NCI-H510A (cell line): ENCODE data around the gene SECISBP2L.

Experiments used
- DNase-seq: peaks from one replicate; lab custom pipeline; 2025; lab: John Stamatoyannopoulos, UW

The SECISBP2L gene

DNA sequence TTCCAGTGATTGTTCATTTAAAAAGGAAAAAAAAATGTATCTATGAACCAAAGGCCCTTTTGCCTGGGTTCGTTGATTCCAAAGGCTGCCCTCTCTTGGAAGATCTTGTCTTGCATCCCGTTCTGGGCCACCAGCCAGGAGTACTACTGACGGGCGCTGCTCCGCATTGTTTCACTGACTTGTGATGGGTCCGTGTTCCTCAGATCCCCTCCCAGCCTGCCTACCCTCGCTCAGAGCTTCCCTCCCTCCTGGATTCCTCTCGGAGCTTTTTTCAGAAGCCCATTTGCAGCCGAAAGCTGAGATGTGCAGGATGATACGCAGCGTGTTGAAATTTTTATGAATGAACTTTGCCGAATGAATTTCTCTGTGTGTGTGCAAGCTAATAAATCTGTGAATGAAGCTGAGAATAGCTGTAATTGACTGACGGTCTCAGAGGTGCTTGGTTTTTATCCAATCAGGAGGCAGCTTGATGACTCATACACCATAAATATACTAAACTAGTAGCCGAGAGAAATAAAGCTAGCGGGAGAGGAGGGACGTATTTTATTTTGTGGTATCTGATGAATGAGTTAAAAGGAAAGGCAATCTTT, 82.6 kb downstream of the SECISBP2L start, which contains the start of gene SHC4:
Gene SHC4, minus strand, starts transcription at position 396 of the 590 bp plus-strand sequence. CDS start 904 bp downstream, outside the sequence.
- DNase-seq = no peak

DNA sequence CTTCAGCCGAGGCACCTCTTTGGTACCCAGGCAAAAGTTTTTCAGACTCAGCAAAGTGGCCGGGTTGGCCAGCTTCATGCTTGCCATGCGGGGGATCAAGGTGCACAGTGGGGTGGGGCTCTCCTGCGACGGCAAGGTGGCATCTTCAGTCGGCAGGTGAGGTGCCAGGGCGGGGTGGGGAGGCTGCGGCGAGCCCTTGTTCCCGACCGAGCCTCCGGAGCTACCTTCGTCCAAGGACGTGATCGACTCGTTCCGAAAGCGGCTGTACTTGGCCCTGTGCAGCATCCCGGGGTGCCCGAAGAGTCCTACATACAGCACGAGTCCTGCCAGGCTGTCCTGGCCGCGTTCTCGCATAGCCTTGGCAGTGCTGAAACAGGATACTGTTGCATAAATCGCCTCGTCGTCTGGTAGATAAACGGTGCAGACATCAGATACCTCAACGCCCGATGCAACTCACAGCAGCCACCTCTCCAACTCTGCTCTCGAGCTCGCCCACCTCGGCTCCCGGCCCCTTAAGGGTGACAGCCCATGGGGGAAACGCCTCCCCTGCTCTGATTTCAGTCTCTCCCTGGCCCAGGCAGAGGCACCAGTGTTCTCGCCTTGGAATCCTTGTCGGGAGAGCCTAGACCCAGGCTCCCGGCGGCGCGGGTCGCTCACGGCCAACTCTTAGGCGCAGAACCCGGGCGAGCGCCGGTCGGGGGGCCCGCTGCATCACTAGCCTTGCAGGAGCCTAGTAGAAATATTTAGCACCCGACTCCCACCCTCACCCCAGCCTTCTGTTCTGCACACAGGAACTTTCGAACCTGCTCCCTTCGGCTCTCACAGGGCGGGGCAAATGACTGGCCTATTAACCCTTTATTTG, 83.4 kb downstream of the SECISBP2L start:
- DNase-seq = no peak

DNA sequence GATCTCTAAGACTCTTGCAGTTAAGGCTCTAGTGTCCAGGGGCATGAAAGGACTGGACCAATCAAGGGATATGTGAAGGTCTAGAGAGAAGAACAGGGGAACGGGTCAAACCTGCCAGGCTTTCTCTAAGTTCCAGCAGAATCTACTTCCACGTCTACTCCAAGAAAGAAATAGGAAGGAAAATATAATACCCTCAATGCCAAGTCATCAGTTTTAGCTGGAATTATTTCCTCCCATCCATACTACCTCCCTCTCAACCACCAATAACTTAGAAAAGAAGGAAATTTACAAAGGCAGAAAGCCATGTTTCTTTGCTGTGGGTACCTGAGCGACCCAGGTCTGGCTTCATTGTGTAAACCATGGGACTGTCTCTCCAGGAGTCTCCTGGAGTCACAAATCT, 90.3 kb downstream of the SECISBP2L start:
- no peak for DNase-seq

DNA sequence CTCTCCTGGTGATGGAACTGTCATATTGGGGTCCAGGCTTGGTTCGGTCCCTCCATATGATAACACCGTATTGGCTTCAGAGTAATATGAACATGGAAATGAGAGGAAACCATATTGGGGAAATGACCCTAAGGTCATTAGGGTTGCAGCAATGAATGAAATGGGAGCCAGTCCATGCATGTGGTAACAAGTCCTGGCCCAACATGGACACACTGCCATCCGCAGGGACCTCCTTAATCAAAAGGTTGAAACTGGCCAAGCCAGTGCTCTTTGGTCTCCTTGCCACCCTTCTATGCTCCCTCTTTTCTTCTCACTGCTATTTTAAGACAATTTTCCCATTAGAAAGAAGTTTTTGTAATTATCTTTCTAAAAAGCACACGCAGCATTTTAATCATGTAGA, 90.9 kb downstream of the SECISBP2L start:
- DNase-seq = no peak

DNA sequence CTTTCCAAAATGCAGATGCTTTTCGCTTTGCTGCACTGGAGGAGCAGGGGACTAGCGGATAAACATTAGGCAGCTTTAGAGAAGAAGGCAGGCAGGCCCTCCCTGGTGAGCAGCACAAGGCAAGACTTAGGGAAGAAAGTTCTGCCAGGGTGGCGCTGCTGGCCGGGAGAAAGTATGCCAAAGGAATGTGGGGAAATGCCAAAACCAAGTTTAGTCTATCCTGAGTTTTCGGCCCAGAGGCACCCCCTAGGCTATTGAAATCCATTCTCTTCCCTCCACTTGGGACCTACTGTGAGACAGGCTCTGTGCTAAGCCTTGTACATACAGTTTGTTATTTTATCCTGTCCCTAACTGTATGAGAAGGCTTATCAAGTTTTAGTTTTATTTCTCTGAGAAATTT, 91.7 kb downstream of the SECISBP2L start:
- no peak for DNase-seq

DNA sequence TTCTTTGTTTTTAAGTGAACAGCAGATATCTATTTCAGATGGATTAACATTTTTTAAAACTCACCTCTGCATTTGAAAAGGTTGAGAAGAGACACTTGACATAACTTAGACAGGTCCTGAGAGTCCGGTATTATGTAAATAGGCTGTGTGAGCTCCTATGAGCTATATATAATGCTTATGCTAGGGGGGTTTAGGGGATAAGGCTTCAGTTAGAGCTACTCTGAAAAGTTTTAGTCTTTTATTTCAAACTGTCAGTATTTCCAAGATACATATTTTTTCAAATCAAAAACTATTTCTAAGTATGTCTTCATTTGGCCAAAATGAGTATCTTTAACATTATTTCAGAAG, 99.4 kb downstream of the SECISBP2L start:
- no peak for DNase-seq

DNA sequence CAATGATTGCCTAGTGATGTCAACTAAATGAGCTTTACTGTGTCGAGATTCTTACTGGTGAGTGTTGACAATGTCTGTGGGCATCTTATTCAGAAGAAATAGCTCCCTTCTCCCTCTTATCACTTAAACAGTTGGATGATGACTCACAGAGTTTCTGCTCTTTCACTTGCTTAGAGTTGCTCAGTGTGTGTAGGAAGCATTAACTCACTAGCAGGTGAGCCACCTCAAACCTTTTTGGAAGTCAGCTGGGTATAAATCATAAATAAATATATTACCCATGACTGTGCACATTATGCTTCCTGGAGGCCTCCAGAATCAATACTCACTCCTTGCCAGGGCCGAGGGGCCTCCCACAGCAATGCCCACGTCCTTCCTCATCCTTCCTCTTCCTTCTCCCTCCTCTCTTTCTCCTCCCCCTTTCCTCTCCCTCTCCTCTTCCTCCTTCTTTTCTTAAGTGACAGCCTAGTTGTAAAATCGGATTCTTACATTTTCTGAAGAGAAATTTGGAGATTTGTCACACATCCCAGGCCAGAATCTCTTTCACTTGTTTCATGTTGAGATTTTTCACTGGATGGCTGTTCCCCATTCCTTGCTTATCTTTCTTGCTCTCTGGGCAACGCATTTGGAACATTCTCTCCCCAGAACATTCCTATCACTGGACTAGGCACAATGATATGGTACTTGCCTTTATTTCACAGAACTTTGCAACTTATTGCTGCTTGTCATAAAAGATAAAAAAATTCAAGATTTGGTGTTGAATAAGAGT, 100.0 kb downstream of the SECISBP2L start:
- no peak for DNase-seq

DNA sequence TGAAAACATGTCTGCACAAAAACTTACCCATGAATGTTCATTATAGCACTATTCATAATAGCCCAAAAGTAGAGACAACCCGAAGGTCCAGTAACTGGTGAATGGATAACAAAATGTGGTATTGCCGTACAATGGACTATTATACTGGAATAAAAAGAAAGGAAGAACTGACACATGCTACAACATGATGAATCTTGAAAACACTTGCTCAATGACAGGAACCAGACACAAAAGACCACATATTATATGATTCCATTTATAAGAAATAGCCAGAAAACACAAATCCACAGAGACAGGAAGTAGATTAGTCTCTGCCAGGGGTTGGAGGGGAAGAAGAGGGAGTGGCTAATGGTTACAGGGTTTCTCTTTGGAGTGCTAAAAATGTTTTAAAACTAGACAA, 100.9 kb downstream of the SECISBP2L start:
- no peak for DNase-seq

DNA sequence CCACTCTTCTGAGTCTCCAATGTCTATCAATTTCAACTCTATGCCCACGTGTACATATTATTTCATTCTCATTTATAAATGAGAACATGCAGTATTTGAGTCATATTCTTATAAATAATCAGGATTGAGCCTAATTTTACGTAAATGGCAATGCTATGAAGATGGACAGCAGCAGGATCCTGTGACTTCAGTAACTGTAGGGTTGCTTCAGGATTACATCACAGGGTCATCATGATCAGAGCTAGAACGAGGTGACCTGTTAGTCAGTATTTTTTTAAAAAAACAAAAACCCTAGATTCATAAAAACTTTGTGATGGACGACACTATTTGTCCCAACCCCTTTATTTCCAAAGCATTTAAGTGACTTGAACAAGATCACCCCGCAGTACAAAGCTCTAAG, 104.3 kb downstream of the SECISBP2L start:
- no peak for DNase-seq

DNA sequence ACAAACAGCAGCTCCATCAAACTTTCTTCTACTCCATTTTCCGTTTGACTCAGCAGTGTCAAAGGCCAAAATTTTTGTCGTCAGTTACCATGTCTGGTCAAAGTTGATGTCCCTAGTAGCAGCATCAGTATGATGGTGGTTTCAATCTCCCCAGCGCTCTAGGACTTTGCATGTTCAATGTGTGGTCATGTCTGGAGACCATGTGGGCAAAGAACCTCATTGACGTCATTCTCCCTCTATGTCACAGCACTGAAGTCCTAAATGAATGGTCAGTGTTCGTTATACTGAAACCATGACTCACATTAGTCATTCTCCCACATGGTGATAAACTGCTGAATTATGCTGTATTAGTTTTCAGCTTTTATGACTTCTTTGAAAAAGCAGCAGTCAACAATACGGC, 105.7 kb downstream of the SECISBP2L start:
- DNase-seq = no peak

DNA sequence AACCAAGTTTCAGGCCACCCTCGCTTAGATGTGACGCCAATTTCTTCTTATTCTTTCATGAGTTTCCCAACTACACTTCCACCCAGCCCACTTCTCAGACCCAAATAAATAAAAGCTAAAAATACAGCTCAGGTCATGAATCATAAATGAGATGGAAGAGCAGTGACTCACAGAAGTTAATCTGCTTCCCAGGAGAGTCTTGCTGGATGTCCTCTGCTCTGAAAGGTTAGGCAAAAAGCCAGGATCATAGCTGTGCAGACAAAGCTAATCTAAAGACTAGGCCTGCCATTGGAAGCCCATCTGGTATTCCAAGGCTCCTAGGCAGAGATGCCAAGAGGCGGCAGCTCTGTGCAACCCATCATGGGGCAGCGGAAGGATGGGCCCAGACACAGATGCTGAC, 106.6 kb downstream of the SECISBP2L start:
- DNase-seq = no peak
